Tibial artery (tissue), 4 donors: ENCODE results near the gene MCF2L.

Source experiments
- DNase-seq, 2 donors: peaks; one replicate each; pipeline ENCODE4 v3.0.0-alpha.2; 2019
- H3K27ac ChIP-seq, 2 donors: fragments of 200-600 bp; sonication (generic) in 1 of 2; 1 replicate in 1 of 2; 2 replicates in 1 of 2; pipeline ENCODE4 v1.5.1; 2018 to 2019; ENCODE audit warnings: mild to moderate bottlenecking in 1 of 2
- H3K27me3 ChIP-seq, 2 donors: fragments of 200-600 bp; sonication (generic) in 1 of 2; one replicate each; pipeline versions ENCODE4 v1.5.1 to v1.6.0; 2016 to 2019
- H3K36me3 ChIP-seq, 3 donors: fragments of 200-600 bp; sonication (generic) in 2 of 3; one replicate each; pipeline ENCODE4 v1.5.1; 2016 to 2019; ENCODE audit warnings: mild to moderate bottlenecking in 2 of 3
- H3K4me1 ChIP-seq, 4 donors: fragments of 200-600 bp; sonication (generic) in 2 of 4; 1 replicate in 3 of 4; 2 replicates in 1 of 4; pipeline ENCODE4 v1.5.1; 2016 to 2019
- H3K4me3 ChIP-seq, 2 donors: fragments of 200-600 bp; sonication (generic) in 1 of 2; 1 replicate in 1 of 2; 2 replicates in 1 of 2; pipeline ENCODE4 v1.5.1; 2018 to 2019; ENCODE audit warnings: mild to moderate bottlenecking in 2 of 2
- H3K9me3 ChIP-seq, 3 donors: fragments of 200-600 bp; sonication (generic) in 1 of 3; one replicate each; pipeline ENCODE4 v1.5.1; 2016 to 2019
- CTCF ChIP-seq, 2 experiments: fragments of 200-600 bp in 1 of 2; fragments of 450-650 bp in 1 of 2; IDR thresholded peaks; one replicate each; pipeline ENCODE4 v1.5.1; 2017 to 2019; ENCODE audit warnings: antibody characterized with exemption in 2 of 2, mild to moderate bottlenecking in 1 of 2, moderate library complexity in 1 of 2
- intact Hi-C: fragments of 100-400 bp; cut with DNase I; formaldehyde crosslinking; loops from one replicate; pipeline ENCODE4 v1.15.0; 2023; ENCODE audit warnings: low total_unique reads

MCF2L gene

GRCh38 chr13:113001241-113002140 is 32.5 kb downstream of the MCF2L start:
- H3K4me3 ChIP-seq: peak overlapping the region in 1 of 2 donors; percentile 30
- H3K9me3 ChIP-seq: no peaks in the 10 kb centered on the region
- H3K4me1 ChIP-seq: peaks cover 0 to 20% (median 10%) of the 10 kb centered on the region in 4 donors
- intact Hi-C loops: no loop called here
- TF ChIP-seq CTCF (IDR thresholded peaks at IDR 0.05): no peak
- H3K27ac ChIP-seq: no peak overlapping the region
- no peaks in the 10 kb centered on the region for H3K36me3 ChIP-seq
- DNase-seq: no peak
- H3K27me3 ChIP-seq: peaks cover 0 to 73% of the 10 kb centered on the region in 2 donors

- H3K4me1 ChIP-seq: peaks cover 0 to 20% (median 10%) of the 10 kb centered on the region in 4 donors
- intact Hi-C loops: no loop called here
- H3K27me3 ChIP-seq: peaks cover 0 to 67% of the 10 kb centered on the region in 2 donors
- H3K27ac ChIP-seq: no peak overlapping the region
- no peak for DNase-seq
- H3K9me3 ChIP-seq: no peaks in the 10 kb centered on the region
- H3K4me3 ChIP-seq: no peak overlapping the region
- TF ChIP-seq CTCF (IDR thresholded peaks at IDR 0.05): no peak
- no peaks in the 10 kb centered on the region for H3K36me3 ChIP-seq
These were observed 33.3 kb downstream of the MCF2L start for GRCh38 chr13:113002206-113002912.

GRCh38 chr13:113002913-113003290 is 33.9 kb downstream of the MCF2L start:
- H3K27ac ChIP-seq: no peak overlapping the region
- no peak overlapping the region for H3K4me3 ChIP-seq
- H3K36me3 ChIP-seq: no peaks in the 10 kb centered on the region
- no peak for DNase-seq
- H3K27me3 ChIP-seq: peaks cover 0 to 61% of the 10 kb centered on the region in 2 donors
- no peak for TF ChIP-seq CTCF (IDR thresholded peaks at IDR 0.05)
- H3K9me3 ChIP-seq: no peaks in the 10 kb centered on the region
- intact Hi-C loops: no loop called here
- H3K4me1 ChIP-seq: peaks cover 0 to 20% (median 10%) of the 10 kb centered on the region in 4 donors

GRCh38 chr13:113004126-113004525 is 35.1 kb downstream of the MCF2L start:
- Histone ChIP-seq H3K36me3 (no peaks in the 10 kb centered on the region), H3K27ac (no peak overlapping the region), H3K27me3 (peaks cover 0 to 51% of the 10 kb centered on the region in 2 donors), H3K9me3 (no peaks in the 10 kb centered on the region), H3K4me1 (peaks cover 0 to 20% (median 10%) of the 10 kb centered on the region in 4 donors), H3K4me3 (no peak overlapping the region)
- intact Hi-C loops: no loop called here
- DNase-seq: no peak
- TF ChIP-seq CTCF (IDR thresholded peaks at IDR 0.05): no peak

- intact Hi-C loops: no loop called here
- no peaks in the 10 kb centered on the region for H3K36me3 ChIP-seq
- H3K9me3 ChIP-seq: no peaks in the 10 kb centered on the region
- DNase-seq: no peak
- no peak overlapping the region for H3K4me3 ChIP-seq
- peaks cover 0 to 41% of the 10 kb centered on the region in 2 donors for H3K27me3 ChIP-seq
- H3K27ac ChIP-seq: no peak overlapping the region
- peaks cover 0 to 27% (median 10%) of the 10 kb centered on the region in 4 donors for H3K4me1 ChIP-seq
- no peak for TF ChIP-seq CTCF (IDR thresholded peaks at IDR 0.05)
These were observed 36.3 kb downstream of the MCF2L start for GRCh38 chr13:113005076-113005865.
